Measurements from ENCODE around the gene DLK1.

Gene DLK1

GRCh38 chr14:100687386-100687785 is 39.3 kb upstream of the DLK1 start:
- no peak for TF ChIP-seq CTCF (IDR thresholded peaks at IDR 0.05; ENCODE audit: low read depth, low read length)
- H3K4me3 ChIP-seq (ENCODE audit: low read depth, low read length), result no peak overlapping the region

GRCh38 chr14:100688051-100688450 is 38.6 kb upstream of the DLK1 start:
- H3K4me3 ChIP-seq (ENCODE audit: low read depth, low read length), result no peak overlapping the region

GRCh38 chr14:100688598-100689461 is 37.9 kb upstream of the DLK1 start:
- H3K4me3 ChIP-seq (ENCODE audit: low read depth, low read length), result no peak overlapping the region
- no peak for TF ChIP-seq CTCF (IDR thresholded peaks at IDR 0.05; ENCODE audit: low read depth, low read length)

More at GRCh38 chr14:100688051-100688450, 38.6 kb upstream of the DLK1 start:
- TF ChIP-seq CTCF (IDR thresholded peaks at IDR 0.05; ENCODE audit: low read depth, low read length), result no peak

GRCh38 chr14:100690672-100691071 is 36.0 kb upstream of the DLK1 start:
- TF ChIP-seq CTCF (IDR thresholded peaks at IDR 0.05; ENCODE audit: low read depth, low read length), result no peak
- H3K4me3 ChIP-seq (ENCODE audit: low read depth, low read length), result no peak overlapping the region

GRCh38 chr14:100691395-100692056 is 35.2 kb upstream of the DLK1 start:
- no peak for TF ChIP-seq CTCF (IDR thresholded peaks at IDR 0.05; ENCODE audit: low read depth, low read length)

GRCh38 chr14:100692256-100692655 is 34.4 kb upstream of the DLK1 start:
- H3K4me3 ChIP-seq (ENCODE audit: low read depth, low read length), result 0 out of 2 replicates have a peak overlapping the region, but pooled peaks have one; percentile 1
- no peak for TF ChIP-seq CTCF (IDR thresholded peaks at IDR 0.05; ENCODE audit: low read depth, low read length)

More at GRCh38 chr14:100691395-100692056, 35.2 kb upstream of the DLK1 start:
- no peak overlapping the region for H3K4me3 ChIP-seq (ENCODE audit: low read depth, low read length)

Data from WI38 (cell line).